DMS 273 (cell line): ENCODE measurements around the gene PSMB8.

ENCODE experiments used
- DNase-seq: peaks from one replicate; lab custom pipeline; 2025; ENCODE audit not compliant: unreplicated experiment; lab: John Stamatoyannopoulos, UW

PSMB8 gene

DNA sequence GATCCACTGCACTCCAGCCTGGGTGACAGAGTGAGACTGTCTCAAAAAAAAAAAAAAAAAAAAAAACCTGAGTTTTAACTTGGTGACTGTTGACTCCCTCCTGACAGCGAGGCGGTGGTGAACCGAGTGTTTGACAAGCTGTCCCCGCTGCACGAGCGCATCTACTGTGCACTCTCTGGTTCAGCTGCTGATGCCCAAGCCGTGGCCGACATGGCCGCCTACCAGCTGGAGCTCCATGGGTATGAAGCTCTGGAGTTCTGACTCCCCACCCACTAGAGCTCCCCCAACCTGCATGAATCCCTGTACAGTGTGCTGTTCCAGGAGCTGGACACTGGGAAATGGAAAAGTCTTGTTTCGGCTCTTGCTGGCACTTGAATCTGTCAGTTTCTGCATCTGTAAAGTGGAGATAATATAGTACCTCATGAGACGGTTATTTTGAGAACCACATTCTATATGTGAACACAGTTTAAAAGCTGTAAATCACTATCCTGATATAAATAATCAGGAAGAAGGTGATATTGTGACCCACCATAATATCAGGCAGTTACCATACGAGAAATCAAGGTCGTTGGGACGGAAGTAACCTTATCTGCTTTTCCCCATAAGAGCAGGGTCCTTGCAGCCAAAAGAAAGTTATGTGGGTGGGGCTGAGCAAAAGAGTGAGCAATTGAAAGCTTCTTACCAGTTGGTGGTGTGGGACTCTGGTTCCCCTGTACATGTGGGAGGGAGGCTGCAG, 13.5 kb upstream of the PSMB8 start:
- DNase-seq, result no peak

- no peak for DNase-seq
Observed at GRCh38 chr6:32855467-32856174, 11.8 kb upstream of the PSMB8 start.

GRCh38 chr6:32854376-32855178, 10.7 kb upstream of the PSMB8 start:
- peak; percentile 61 for DNase-seq

- DNase-seq, result peak; percentile 98
Observed at GRCh38 chr6:32853541-32854375, 9.9 kb upstream of the PSMB8 start, which contains the start of the genes PSMB9 and TAP1. Gene PSMB9, plus strand, starts transcription at chr6:32854192. Its CDS starts 38 bp downstream, at chr6:32854230. Gene TAP1, minus strand, starts transcription at chr6:32853704. Its CDS starts 68 bp downstream, at chr6:32853636.

- peak; percentile 66 for DNase-seq
Observed at GRCh38 chr6:32852844-32853540, 9.1 kb upstream of the PSMB8 start.

DNA sequence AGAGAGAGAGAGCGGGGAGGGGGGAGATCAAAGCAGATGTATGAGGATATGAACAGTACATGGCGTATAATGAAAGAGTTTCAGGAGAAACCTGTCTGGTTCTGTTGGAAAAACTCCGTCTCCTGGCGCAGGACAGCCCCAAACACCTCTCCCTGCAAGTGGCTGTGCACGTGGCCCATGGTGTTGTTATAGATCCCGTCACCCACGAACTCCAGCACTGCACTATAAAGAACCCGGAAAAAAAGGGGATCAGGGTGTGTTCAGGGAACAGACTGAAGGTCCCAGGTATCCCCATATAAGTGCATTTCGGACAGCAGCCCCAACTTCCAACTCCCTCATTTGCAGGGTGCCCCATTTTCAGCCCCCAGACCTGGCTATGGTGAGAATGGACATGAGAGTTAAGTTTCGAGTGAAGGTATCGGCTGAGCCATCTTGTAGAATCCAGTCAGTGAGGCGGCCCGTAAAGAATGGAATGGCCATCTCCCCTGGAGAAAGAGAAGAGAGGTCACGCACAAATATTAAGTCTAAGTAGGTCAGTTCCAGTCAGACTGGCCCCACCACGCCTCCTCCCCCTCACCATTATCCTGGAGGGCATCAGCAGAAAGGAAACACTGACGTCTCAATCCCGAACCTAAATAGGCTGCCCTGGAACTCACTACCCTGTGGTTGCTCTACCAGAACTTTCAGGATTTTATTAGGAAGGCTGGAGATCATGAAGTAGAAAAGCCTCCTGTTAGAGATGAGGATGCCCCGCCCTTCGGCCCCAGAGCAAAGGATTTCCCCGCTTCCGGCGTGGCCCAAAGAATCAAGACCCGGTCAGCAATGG, 8.4 kb upstream of the PSMB8 start:
- peak; percentile 51 for DNase-seq

- no peak for DNase-seq
Observed at GRCh38 chr6:32851025-32851424, 7.2 kb upstream of the PSMB8 start.

GRCh38 chr6:32849126-32849525, 5.3 kb upstream of the PSMB8 start:
- DNase-seq, result no peak

- DNase-seq, result no peak
Observed at GRCh38 chr6:32847795-32848194, 3.9 kb upstream of the PSMB8 start.

- DNase-seq, result no peak
Observed at GRCh38 chr6:32847004-32847403, 3.2 kb upstream of the PSMB8 start.

GRCh38 chr6:32845384-32845884, 1.6 kb upstream of the PSMB8 start:
- DNase-seq, result no peak

DNA sequence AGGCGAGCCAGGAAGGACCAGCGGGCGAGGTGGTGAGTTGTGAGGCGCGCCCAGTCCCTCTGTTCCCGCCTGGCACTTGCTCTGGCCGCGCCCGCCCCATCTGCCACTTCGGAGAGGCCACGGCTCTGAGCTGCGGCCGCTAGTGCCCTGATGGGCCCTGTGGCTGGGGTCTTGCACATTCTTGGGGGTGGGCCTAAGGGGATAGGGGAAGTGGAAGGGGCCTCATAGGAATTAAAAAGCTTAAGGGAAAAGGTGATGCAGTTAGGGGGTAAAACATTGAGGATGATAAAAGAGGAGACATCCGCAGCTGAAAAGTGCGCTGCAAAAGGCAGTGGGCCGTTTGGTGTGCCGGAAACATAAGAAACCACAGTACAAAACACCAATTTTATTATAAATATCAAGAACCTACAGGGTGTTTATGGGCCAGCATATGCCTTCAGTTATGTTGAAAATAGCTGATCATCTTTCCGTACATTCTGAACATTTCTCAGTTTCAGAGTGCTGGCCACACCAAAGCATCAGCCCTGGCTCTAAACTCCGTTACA, 1.1 kb upstream of the PSMB8 start:
- no peak for DNase-seq

DNA sequence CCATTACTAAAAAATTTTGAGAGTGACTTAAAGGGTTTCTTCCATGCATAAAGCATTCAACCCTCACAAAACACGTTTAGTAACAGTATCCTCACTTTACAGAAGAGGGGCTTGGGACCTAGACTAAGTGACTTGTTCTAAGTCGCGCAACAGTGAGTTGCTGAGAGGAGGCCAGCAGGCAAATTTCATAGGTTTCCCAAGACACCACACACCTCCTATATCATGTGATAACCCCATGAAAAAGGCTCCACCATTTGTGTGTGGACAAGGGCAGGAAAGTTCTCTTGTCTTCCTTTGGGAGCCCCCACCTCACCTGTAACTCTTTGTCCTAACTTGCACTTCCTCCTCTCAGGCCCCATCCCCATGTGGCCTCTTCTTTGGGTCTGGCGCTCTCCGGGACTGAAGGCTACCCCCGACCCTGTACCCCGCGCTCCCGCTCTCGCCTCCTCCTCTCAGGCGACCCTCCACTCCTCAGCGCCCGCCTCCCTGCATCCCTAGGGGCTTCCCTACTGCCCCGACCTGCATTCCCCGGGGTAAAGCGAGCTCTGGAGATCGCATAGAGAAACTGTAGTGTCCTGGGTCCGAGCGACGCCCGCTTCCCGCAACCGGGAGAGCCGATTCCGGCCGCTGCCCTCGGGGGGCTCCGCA, 392 bp downstream of the PSMB8 start:
- DNase-seq, result peak; percentile 34

DNA sequence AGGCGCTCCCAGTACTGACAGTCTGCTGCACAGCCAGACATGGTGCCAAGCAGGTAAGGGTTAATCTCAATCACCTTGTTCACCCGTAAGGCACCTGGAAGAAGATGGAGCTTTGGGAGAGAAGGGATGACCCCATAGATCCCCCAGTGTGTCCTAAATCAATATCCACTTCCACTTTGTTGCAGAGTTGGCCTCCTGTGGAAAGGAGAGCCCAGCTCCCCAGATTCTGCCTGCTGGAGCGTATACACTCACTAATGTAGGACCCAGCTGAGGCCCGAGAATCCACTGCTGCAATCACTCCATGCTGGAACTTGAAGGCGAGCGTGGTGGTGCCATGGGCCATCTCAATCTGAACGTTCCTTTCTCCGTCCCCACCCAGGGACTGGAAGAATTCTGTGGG, 1.2 kb downstream of the PSMB8 start:
- no peak for DNase-seq

GRCh38 chr6:32842021-32842650, 1.7 kb downstream of the PSMB8 start:
- DNase-seq, result no peak

- DNase-seq, result no peak
Observed at GRCh38 chr6:32840604-32841246, 3.1 kb downstream of the PSMB8 start.

DNA sequence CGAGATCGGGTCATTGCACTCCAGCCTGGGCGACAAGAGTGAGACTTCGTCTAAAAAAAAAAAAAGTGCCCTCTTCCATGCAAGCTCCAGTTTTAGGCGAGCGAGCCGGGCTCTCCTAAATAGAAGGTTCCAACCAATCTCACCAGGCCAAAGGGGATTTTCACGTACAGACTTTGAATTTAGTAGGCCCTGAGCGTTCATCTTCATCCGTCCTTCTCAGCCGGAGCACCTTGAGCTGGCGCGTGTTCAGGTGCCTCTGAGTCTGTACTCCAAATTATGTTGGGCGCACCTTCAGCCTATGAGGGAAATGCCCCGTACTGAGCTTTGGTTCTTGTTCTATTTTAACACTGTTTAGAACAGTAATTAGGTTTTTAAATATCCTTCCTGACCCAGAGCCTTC, 4.5 kb downstream of the PSMB8 start:
- DNase-seq, result no peak
